Measurements from ENCODE around the gene EIF5AL1.

- TF ChIP-seq, protein P1, sequence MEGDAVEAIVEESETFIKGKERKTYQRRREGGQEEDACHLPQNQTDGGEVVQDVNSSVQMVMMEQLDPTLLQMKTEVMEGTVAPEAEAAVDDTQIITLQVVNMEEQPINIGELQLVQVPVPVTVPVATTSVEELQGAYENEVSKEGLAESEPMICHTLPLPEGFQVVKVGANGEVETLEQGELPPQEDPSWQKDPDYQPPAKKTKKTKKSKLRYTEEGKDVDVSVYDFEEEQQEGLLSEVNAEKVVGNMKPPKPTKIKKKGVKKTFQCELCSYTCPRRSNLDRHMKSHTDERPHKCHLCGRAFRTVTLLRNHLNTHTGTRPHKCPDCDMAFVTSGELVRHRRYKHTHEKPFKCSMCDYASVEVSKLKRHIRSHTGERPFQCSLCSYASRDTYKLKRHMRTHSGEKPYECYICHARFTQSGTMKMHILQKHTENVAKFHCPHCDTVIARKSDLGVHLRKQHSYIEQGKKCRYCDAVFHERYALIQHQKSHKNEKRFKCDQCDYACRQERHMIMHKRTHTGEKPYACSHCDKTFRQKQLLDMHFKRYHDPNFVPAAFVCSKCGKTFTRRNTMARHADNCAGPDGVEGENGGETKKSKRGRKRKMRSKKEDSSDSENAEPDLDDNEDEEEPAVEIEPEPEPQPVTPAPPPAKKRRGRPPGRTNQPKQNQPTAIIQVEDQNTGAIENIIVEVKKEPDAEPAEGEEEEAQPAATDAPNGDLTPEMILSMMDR (IDR thresholded peaks at IDR 0.05; ENCODE audit: insufficient read depth, low read depth, low read length): no peak
- TF ChIP-seq EZH2 (IDR thresholded peaks at IDR 0.05; ENCODE audit: insufficient read depth, low read length): no peak
These were observed 43.3 kb downstream of the EIF5AL1 start for GRCh38 chr10:79555354-79556309.
